Sigmoid colon (tissue), 7 donors: ENCODE results near the gene GPD2. TPM values are rescaled to one million over a fixed set of nuclear protein-coding genes. Genes with fewer than 3 reads are reported as not detected.
"Not testable (repeated sequence)": the region's sequence is repeated elsewhere in the genome, so short reads cannot be mapped to it uniquely, and the experiment has no call there.

Experiments
- DNase-seq: peaks from one replicate; pipeline ENCODE4 v3.0.0-alpha.2; 2019
- H3K27ac ChIP-seq, 4 donors: fragments of 200-600 bp; sonication (generic); one replicate each; pipeline ENCODE4 v1.5.1; 2016 to 2019; ENCODE audit warnings: mild to moderate bottlenecking in 1 of 4
- H3K27me3 ChIP-seq, 3 donors: fragments of 200-600 bp; sonication (generic); one replicate each; pipeline ENCODE4 v1.5.1; 2019; ENCODE audit warnings: mild to moderate bottlenecking in 1 of 3
- H3K36me3 ChIP-seq, 4 donors: fragments of 200-600 bp; sonication (generic); one replicate each; pipeline ENCODE4 v1.5.1; 2016 to 2019
- H3K4me1 ChIP-seq, 4 donors: fragments of 200-600 bp; sonication (generic); one replicate each; pipeline ENCODE4 v1.5.1; 2017 to 2019
- H3K4me3 ChIP-seq, 4 donors: fragments of 200-600 bp; sonication (generic); one replicate each; pipeline ENCODE4 v1.5.1; 2017 to 2019; ENCODE audit warnings: mild to moderate bottlenecking in 2 of 4, moderate library complexity in 1 of 4
- H3K9me3 ChIP-seq, 4 donors: fragments of 200-600 bp in 3 of 4; sonication (generic) in 3 of 4; one replicate each; pipeline versions ENCODE4 v1.5.1 to v1.6.1; 2013 to 2019
- CTCF ChIP-seq, 4 experiments: fragments of 450-650 bp in 3 of 4; fragments of 200-600 bp in 1 of 4; IDR thresholded peaks; one replicate each; pipeline ENCODE4 v1.5.1; 2016 to 2019; ENCODE audit warnings: antibody characterized with exemption in 4 of 4, mild to moderate bottlenecking in 3 of 4, moderate library complexity in 2 of 4
- EP300 ChIP-seq, 4 donors: sonication (generic); formaldehyde crosslinking; IDR thresholded peaks; one replicate each; pipeline ENCODE4 v1.6.1; 2017; ENCODE audit warnings: antibody characterized with exemption in 4 of 4
- POLR2A ChIP-seq, 2 donors: fragments of 450-650 bp; IDR thresholded peaks; one replicate each; pipeline ENCODE4 v1.6.1; 2016; ENCODE audit warnings: antibody characterized with exemption in 2 of 2, mild to moderate bottlenecking in 2 of 2, moderate library complexity in 2 of 2
- POLR2AphosphoS5 ChIP-seq, 4 donors: sonication (generic); formaldehyde crosslinking; IDR thresholded peaks; one replicate each; pipeline ENCODE4 v1.6.1; 2017; ENCODE audit warnings: antibody characterized with exemption in 4 of 4
- WGBS, 2 donors: extraction: QIAGEN DNeasy Blood & Tissue Kit; methylation state at CpG; one replicate each; pipeline ENCODE4 v1.1.7; 2013; 5-methylcytosine and 5-hydroxymethylcytosine counted together
- intact Hi-C: fragments of 100-400 bp; cut with DNase I; formaldehyde crosslinking; loops from one replicate; pipeline ENCODE4 v1.15.1; 2023
- polyA plus RNA-seq, 3 donors: library from polyadenylated mRNA; stranded (reverse); fragments of 200-250 nt; gene quantifications; one replicate each; pipeline ENCODE4 v1.2.3, GENCODE V29; 2013
- total RNA-seq, 4 donors: library from RNA; depleted of rRNA; stranded (reverse); fragments of >200 nt; gene quantifications; one replicate each; pipeline ENCODE4 v1.1.0, GENCODE V29; 2016
- donor health status: healthy with polysubstance abuse.
- donor health status: Bipolar disorder and iron deficiency.
- donor health status: healthy.

The GPD2 gene
- total and polyA plus RNA-seq, 7 donors: 13.2 to 44.6 (median 16.3) TPM

- H3K4me1 ChIP-seq: no peaks in the 10 kb centered on the region
- 96 to 97% methylated on average over 4 of the region's 4 CpGs for WGBS, 2 donors
Measured at GRCh38 chr2:156518138-156518537, 82.0 kb downstream of the GPD2 start.

GRCh38 chr2:156522864-156523440 lies 86.8 kb downstream of the GPD2 start:
- intact Hi-C loops: no loop called here
- H3K27ac ChIP-seq: no peak overlapping the region
- no peak for TF ChIP-seq CTCF (IDR thresholded peaks at IDR 0.05)
- TF ChIP-seq EP300 (IDR thresholded peaks at IDR 0.05): no peak
- TF ChIP-seq POLR2AphosphoS5 (IDR thresholded peaks at IDR 0.05): no peak
- no peaks in the 10 kb centered on the region for H3K27me3 ChIP-seq
- DNase-seq: no peak
- H3K9me3 ChIP-seq: no peaks in the 10 kb centered on the region
- H3K36me3 ChIP-seq: no peaks in the 10 kb centered on the region
- WGBS, 2 donors: 93% methylated on average over 4 of the region's 4 CpGs
- no peak overlapping the region for H3K4me3 ChIP-seq
- no peaks in the 10 kb centered on the region for H3K4me1 ChIP-seq

More at GRCh38 chr2:156518138-156518537, 82.0 kb downstream of the GPD2 start:
- no peak overlapping the region for H3K4me3 ChIP-seq
- no peak for DNase-seq
- no peaks in the 10 kb centered on the region for H3K27me3 ChIP-seq
- TF ChIP-seq POLR2AphosphoS5 (IDR thresholded peaks at IDR 0.05) (no peak), POLR2A (IDR thresholded peaks at IDR 0.05) (no peak), EP300 (IDR thresholded peaks at IDR 0.05) (no peak), CTCF (IDR thresholded peaks at IDR 0.05) (no peak)
- H3K36me3 ChIP-seq: peaks cover 0 to 14% (median 0%) of the 10 kb centered on the region in 4 donors
- intact Hi-C loops: no loop called here
- no peaks in the 10 kb centered on the region for H3K9me3 ChIP-seq
- H3K27ac ChIP-seq: no peak overlapping the region

GRCh38 chr2:156526950-156527636 lies 90.9 kb downstream of the GPD2 start:
- no peak for DNase-seq
- H3K4me3 ChIP-seq: no peak overlapping the region
- no peak for TF ChIP-seq POLR2A (IDR thresholded peaks at IDR 0.05)
- TF ChIP-seq CTCF (IDR thresholded peaks at IDR 0.05): no peak
- TF ChIP-seq EP300 (IDR thresholded peaks at IDR 0.05): no peak
- TF ChIP-seq POLR2AphosphoS5 (IDR thresholded peaks at IDR 0.05): no peak
- no peaks in the 10 kb centered on the region for H3K4me1 ChIP-seq
- no peaks in the 10 kb centered on the region for H3K9me3 ChIP-seq
- no peak overlapping the region for H3K27ac ChIP-seq
- no peaks in the 10 kb centered on the region for H3K36me3 ChIP-seq
- intact Hi-C loops: no loop called here
- WGBS, 2 donors: 77 to 91% methylated on average over 2 of the region's 2 CpGs
- no peaks in the 10 kb centered on the region for H3K27me3 ChIP-seq

GRCh38 chr2:156528583-156528982 lies 92.4 kb downstream of the GPD2 start:
- H3K36me3 ChIP-seq, H3K27ac ChIP-seq, H3K9me3 ChIP-seq, DNase-seq, H3K4me1 ChIP-seq, H3K27me3 ChIP-seq, intact Hi-C loops, H3K4me3 ChIP-seq: not testable (repeated sequence)
- 90 to 94% methylated on average over 5 of the region's 5 CpGs for WGBS, 2 donors

- no peaks in the 10 kb centered on the region for H3K9me3 ChIP-seq
- intact Hi-C loops: no loop called here
- H3K27me3 ChIP-seq: no peaks in the 10 kb centered on the region
- no peak for DNase-seq
- WGBS, 2 donors: 95 to 97% methylated on average over 2 of the region's 2 CpGs
- TF ChIP-seq CTCF (IDR thresholded peaks at IDR 0.05) (no peak), POLR2A (IDR thresholded peaks at IDR 0.05) (no peak), EP300 (IDR thresholded peaks at IDR 0.05) (no peak), POLR2AphosphoS5 (IDR thresholded peaks at IDR 0.05) (no peak)
- no peak overlapping the region for H3K27ac ChIP-seq
- no peak overlapping the region for H3K4me3 ChIP-seq
- H3K4me1 ChIP-seq: no peaks in the 10 kb centered on the region
- no peaks in the 10 kb centered on the region for H3K36me3 ChIP-seq
Measured at GRCh38 chr2:156532989-156533388, 96.8 kb downstream of the GPD2 start.
